UCSD-AML1 (cell line): ENCODE measurements around the gene AP3M1.

Experiments
- DNase-seq: peaks from one replicate; lab custom pipeline; 2025; ENCODE audit not compliant: unreplicated experiment; lab: John Stamatoyannopoulos, UW

Gene AP3M1

GRCh38 chr10:74081941-74082718, 68.5 kb downstream of the AP3M1 start:
- no peak for DNase-seq

GRCh38 chr10:74081192-74081803, 69.3 kb downstream of the AP3M1 start:
- peak; percentile 25 for DNase-seq

- no peak for DNase-seq
These were observed 70.6 kb downstream of the AP3M1 start for GRCh38 chr10:74079936-74080590.

DNA sequence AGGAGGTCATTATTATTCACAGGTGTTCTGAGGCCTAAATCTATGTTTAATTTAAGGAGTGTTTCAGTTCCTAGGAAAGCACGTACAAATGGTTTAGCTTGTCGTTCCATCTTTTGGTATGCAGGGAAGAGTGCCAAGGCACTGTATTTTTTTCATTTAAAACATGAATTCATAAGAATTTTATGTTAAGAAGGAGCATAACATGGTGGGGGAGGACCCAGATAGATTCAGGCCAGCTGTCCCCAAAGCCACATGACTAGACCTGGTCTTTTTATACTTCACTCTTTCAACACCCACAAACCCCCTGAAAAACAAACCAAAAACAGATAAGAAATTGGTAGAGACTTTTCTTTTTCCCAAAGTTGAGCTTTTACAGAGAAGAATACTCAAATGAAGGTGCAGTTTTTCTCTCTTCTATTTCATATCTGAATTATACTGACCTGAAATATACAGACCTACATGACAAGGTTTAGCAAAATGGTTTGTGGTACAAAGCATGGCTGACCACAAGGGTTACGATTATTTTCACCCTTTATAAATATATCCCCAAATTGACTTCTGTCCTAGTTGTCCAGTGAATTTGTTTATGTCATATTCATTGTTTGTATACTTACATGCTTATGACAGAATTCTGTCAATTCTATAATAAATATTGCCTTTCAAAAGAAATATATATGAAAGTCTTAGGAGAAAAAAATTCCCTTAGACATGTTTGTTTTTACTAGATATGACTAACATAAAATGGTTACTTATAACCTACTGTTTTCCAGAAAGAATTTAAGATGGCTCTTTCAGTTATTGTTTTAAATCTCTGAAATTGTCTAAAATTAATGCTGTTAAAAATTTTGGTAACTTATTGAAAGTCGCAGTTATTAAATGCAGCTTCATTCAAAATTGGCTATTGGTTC, 71.3 kb downstream of the AP3M1 start:
- DNase-seq, result no peak

GRCh38 chr10:74078037-74078436, 72.6 kb downstream of the AP3M1 start:
- DNase-seq, result no peak

DNA sequence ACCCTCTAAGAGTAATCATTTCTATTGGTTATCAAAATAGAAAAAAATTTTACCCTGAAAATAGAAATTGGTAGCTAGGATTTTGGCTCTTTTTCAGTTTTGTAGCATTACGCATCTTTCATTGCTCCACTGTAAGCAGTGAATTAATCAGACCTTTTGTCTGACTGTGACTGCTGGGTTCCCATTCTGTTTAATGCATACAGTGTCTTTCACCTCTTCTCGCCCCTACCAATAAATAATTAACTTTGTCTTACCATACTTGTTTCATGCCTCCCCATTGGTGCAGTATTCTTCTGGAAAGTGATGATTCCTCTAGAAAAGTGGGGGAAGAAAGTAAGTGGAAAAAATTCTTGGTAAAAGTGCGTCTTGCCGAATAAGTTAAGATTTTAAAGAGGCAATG, 73.2 kb downstream of the AP3M1 start:
- DNase-seq, result no peak

DNA sequence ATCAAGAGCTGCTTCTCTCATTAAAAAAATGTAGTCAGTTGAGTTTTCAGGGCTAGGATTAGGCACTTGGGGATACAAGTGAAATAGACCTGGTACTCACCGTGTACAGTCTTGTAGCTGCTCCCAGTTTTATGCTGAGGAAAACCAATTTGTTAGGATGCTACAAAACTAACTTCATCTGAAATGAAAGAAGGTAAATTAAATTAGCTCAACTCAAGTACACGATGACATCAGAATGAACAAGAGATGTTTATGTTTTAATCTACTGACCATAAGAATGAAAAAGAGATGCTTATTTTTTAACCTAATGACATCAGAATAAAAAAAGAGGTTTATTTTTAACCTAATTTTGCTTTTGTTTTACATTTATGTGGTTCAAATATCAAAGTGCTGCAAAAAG, 73.7 kb downstream of the AP3M1 start:
- DNase-seq, result no peak

DNA sequence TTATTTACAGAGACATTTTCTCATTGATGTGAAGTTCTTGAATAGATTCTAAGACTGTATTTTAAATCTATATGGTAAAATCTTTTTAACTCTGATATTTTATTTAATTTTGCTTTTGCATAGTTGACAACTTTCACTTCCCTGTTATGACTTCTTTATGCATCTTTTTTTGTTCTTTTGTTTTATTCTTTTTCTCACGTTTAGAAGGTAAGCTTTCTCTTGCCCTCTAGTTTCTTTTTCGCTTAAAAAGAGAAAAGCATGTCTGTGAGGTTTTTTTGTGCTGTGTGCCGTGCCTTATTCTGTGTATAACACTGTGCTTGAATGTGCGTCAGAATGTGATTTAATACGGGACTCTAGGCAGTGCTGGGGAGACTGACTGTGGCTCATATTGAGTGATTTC, 74.7 kb downstream of the AP3M1 start:
- no peak for DNase-seq

GRCh38 chr10:74072503-74072902, 78.1 kb downstream of the AP3M1 start:
- DNase-seq, result no peak

DNA sequence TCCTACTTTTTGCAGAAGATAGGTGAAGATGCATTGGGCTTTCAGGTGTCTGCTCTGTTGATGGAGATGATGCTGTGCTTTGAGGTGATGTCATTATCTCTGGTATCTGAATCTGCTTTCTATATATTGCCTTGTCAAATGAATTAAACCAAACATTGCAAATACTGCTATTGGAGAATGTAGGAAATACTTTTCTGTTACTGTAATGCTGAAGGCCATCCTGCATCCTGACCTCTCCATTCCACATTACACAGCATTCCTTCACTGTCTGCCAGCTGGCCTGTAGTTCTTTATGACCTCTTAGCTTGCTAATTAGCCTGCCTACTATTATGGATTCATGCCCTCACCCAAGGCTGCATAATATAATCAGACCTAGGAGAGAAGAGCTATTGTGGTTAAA, 79.5 kb downstream of the AP3M1 start:
- DNase-seq, result no peak
